Limb (tissue), 2 donors: Measurements from ENCODE around the gene MAP3K12.
"Not testable (repeated sequence)": the region's sequence is repeated elsewhere in the genome, so short reads cannot be mapped to it uniquely, and the experiment has no call there.

Experiments used
- DNase-seq, 2 donors: peaks; one replicate each; pipeline ENCODE4 v3.0.0-alpha.2; 2016; ENCODE audit errors: extremely low spot score in 2 of 2

Gene MAP3K12

DNA sequence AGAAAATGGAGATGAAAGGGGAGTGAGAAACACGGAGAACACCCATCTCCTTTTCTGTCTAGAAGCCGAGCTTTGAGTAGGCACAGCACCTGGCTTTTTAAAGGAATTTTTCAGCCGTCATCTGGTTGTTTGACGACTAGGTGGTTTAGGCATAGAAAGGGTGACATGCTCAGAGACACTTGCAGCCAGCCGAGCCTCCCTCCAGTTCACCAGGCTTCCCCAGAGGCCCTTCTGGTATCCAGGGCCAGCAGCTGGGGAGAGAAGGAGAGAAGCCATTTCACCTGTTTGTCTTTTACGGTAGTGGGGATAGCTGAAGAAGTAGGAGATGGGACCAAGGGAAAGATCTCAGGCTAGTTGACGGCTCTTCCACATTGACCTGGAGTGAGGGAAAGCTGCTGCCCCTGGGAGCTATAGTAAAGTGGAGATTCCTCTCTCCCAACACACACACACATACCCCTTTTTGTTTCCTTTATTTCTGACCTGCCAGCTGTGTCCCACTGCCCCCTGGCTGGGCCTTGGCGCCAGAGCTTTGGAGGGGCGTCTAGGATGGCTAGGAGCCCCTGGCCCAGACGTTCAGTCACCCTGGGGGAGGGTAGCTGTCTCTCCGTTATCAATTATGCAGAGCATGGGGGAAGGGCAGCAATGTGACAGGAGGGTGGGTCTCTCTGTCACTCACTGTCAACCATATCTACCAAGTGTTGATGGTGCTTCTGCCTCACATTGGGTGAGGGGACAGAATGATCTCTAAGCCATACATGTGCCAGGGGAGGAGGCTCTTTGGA is 5.5 kb downstream of the MAP3K12 start:
- no peak for DNase-seq

DNA sequence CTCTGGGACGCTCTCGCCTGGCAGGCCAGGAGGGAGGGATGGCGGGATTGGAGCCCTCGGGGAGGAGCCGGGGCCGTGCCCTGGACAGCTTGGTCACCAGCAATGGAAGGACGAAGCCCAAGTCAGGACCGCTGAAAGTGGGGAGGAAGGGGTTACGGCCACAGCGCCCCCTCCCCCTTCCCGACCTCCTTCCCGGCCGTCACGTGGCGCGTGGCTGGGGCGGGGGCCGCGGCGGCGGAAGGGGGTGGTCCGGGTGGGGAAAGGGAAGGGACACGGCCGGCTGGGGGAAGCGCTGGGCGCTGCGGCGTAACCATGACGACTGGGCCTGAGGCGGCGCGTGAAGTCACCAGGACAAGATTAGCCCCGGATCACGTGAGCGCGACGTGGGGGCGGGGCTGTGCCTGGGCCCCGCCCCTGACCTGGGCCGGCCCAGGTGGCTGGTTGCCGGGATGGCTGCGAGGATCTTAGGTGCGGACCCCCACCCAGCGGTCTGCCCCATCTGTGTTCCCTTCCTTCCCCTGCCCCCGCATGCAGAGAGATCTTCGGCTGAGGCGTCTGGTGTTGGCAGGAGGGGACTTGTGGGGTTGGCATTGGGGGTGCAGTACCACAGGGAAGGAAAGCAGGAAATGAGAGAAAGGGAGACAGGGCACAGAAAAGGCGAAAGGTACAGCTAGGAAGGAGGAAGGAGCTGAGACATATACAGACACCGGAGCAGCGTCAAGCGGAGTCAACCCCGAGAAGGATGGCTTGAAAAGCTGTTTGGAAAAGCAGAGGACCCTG is 6.2 kb downstream of the MAP3K12 start:
- peak; percentile 96 to 98 for DNase-seq

DNA sequence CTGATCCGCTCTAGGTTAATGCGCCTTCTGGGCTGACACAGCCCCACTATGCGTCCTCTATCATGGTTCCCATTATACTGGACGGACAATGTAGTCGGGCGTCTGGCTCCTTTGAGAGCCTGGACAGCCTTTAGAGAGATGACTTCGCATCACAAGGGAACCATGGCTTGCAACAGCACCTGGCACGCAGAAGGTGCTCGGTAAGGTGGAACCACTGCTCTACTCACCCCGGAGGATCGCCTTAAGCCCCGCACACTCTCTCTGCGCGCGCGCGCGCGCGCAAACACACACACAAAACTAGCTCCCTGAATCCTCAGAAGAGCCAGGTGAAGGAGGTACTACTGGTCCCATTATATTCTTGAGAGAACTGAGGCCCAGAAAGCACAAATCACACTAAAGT is 7.1 kb downstream of the MAP3K12 start:
- DNase-seq: no peak

DNA sequence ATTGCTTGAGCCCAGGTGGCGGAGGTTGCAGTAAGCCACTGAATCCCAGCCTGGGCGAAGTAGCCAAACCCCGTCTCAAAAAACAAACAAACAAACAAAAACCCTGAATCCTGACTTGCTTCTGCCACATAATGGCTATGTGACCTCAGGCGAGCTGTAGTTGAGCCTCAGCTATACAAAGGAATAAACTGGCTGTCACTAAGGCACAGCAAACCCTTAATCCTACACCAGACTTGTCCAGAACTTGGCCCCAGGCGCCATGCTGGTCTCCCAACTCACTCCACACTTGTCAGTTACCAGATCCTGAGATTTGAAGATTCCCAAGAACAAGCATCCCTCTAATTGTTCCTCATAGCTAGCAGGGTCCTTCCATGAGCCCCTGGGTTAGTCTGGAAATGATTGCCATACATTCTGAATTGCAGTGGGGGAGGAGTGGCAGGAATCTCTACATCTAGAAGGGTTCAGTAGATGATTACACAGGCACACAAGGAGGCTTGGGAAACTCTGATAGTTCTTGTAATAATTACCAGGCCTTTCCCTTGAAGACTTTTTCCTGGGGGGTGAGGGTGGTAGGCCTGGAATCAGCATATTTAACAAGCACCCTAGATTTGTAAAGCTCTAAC is 9.9 kb downstream of the MAP3K12 start:
- DNase-seq: no peak

DNA sequence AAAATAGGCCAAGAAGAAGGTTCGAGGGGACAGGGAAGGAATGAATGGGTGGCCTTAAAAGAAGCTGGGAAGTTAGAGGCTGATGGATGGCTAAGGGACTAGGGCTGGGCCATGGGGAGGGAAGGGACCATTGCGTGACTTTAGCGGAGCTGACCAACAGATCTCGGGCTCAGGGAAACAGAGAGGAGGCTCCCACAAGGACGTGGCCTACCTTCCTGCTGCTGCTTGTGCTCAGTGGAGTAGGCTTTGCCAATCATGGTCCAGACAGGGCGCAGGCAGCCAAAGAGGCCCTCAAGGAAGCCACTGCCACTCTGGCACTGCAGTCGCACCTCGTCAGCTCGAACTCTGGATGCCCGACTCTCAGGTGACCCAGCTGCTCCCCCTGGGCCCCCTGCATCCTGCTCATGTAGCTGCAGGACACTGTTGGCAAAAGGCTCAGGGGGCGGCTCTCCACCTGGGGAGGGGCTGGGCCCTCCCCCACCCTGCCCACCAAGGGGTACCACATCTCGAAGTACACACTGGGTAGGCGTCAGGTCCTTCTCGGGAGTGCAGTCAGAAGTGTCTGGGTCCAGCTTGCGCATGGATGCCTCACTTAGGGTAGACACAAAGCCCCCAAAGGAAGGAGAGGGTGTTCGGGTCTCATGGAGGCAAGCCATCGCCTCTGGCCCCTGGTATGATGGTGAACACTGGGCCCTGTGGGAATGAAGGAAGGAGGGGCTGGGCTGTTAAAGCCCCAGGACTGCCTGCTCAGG is 12.3 kb downstream of the MAP3K12 start:
- DNase-seq: no peak

GRCh38 chr12:53485955-53486735 is 13.1 kb downstream of the MAP3K12 start:
- DNase-seq: no peak

DNA sequence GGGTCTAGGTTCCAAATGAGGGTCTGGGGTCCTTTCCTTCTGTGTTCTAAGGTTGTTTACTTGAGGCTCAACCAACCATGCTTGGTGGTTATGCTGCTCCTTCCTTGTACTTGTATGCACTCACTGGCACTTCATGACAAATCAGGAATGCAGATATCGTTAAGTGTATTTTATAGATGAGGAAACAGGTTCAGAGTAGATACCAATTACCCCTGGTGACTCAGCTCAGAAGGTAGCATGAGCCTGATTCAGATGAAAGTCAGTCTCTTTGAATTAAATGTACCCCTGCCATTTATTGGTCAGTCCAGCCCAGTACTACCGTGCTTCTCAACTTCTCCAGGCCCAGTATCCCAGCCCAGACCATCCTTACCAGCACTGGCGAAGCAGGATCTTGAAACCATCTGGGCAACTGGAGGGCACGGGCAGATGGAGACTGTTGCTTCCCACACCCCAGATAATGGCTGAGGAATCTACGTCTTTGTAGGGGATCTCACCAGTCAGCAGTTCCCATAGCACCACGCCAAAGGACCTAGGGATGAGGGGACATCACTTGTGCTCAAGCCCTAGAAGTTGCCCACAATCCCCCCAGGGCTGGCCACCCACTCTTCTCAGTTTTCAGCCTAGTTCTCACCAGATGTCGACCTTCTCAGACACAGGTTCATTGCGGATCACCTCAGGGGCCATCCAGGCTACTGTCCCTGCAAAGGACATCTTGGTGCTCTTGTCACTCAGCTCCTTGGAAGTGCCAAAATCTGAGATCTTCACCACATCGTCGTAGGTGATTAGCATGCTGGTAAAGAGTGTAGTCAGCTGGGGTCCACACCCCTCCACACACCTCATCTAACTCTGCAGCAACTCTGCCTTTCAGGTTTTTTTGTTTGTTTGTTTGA is 14.3 kb downstream of the MAP3K12 start:
- DNase-seq: no peak

- no peak for DNase-seq
Measured at GRCh38 chr12:53483979-53484377, 15.3 kb downstream of the MAP3K12 start.

DNA sequence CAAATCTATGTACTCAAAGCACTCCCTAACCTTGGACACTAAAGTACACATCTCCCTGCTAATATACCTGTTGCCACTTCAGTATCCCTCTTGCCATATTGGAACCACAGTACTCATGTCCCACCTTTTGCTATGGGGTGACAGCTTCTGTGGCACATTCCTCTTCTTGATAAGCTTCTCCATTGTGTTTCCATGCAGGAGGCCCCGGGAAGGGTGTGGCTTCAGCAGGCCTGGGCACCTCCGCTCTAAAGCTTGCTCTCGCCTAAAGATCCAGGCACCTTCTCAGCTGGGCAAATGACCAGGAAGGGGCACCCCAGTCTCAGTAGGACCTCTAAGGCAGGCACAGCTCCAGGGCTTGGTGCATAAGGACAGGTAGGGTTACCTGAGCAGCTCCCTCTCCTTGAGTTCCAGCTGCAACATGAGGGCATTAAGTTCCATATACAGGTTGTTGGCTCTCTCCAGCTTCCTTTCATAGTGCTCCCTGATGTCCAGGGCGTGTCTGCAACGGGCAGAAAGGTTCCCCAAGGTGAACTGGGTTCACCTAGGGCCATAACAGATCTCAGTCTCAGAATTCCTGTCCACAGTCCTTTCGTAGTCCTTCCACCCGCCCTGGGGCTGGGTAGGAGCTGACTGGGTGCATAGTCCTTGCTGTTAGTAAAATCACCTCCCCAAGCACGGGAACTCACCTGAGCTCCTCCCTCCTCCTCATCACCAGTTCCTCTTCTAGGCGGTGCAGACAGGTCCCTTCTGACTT is 15.9 kb downstream of the MAP3K12 start:
- no peak for DNase-seq

DNA sequence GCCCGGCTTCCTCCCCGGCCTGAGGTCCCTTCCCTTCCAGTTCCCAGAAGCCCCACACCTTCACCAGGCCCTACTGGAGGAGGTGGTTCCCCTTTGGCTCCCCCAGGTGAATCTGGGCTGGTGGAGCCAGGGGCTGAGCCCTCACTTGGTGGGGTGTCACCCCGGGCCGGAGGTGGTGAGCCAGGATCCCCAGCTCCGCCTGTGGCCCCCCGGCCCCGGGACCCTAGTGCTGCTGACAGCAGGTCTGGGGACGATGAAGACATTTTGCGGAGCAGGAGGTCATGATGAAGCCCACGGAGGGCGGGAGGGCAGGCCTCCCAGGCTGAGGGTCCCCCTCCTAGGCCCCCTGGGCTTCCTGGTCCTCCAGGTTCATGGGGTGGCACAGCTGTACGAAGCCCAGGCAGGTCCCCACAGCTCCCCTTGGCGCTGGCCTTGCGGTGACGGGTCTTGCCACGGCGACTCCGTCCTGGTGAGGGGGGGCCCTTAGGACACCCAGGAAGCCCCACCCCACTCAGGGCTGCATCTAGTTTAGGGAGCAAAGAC is 16.6 kb downstream of the MAP3K12 start:
- DNase-seq: no peak

DNA sequence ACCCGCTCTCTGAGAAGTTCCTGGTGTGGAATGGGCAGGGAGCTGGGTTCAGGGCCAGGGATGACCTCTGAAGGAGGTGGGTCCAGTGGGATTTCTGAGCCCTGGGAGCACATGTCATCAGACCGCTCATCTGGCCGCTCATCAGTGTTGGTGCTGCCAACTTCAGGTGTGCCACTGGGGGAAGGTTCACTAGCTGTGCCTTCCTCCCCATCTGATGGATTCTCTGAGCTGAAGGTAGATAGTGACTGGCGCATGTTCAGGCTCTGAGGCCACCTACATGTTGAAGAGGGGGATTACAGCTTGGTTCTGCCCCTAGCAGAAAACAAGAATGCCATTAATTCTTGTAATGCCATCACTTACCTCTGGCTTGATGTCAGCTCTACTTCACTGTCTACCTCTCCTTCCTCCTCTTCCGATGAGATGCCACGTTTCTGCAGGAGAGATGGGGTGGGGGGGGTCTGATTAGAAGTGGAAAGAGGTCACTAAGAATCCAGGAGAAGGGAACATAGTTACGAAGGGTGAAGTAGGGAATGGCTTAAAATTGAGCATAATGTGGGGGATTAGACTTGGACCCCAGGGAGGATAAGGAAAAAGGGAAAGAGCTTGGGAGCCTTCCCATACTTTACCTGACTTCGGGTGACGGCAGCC is 17.2 kb downstream of the MAP3K12 start:
- no peak for DNase-seq

GRCh38 chr12:53481458-53481857 is 17.8 kb downstream of the MAP3K12 start:
- DNase-seq: not testable (repeated sequence)

DNA sequence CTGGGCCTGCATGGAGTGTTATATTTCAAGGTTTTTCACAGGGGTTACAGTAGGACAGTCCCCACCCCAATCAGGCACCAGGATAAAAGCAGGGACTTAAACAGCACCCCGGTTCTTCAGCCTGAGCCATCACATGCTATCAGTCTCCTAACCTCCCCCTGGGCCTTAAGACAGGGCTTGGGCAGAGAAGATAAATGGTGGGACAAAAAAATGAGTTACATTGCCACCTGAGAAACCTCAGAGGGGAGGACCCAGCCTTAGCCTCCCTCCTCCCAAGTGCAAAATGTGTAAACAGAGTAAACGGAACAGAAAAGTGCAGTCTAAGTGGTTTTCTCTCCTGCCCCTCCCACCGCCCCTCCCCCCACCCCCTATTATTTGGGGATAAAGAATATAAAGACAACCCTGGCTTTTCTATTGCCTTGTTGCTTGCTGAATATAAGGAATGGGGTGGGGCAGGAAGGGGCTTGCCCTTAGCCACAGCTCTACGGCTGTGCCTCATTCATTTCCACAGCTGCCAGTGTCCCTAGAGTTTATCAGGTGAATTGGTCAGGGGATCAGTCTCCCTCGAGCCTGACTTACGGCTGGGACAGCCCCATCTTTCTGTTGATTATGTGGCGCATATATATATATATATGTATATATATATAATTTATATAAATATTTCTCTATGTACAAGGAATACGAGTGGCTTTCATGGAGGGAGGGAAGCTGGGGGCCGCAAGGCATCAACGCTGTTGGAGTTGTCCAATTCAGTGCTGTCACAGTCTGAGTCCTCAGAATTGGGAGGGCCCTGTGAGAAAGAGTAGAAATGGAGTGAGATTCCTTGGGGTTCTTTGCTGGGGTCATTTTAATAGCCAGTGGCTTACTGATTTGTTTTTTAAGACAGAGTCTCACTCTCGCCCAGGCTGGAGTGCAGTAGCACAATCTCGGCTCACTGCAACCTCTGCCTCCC is 18.5 kb downstream of the MAP3K12 start:
- DNase-seq: no peak

DNA sequence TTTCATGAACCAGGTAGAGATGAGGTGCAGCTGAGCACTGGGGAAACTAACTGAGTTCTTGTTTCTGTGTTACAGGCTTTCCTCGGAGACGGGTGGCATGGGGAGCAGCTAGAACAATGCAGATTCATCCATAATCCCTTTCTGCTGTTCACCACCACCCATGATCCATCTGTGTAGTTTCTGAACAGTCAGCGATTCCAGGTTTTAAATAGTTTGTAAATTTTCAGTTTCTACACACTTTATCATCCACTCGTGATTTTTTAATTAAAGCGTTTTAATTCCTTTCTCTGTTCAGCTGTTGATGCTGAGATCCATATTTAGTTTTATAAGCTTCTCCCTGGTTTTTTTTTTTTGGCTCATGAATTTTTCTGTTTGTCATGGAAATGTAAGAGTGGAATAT is 19.9 kb downstream of the MAP3K12 start:
- DNase-seq: no peak

- DNase-seq: no peak
Measured at GRCh38 chr12:53478865-53479264, 20.4 kb downstream of the MAP3K12 start.

DNA sequence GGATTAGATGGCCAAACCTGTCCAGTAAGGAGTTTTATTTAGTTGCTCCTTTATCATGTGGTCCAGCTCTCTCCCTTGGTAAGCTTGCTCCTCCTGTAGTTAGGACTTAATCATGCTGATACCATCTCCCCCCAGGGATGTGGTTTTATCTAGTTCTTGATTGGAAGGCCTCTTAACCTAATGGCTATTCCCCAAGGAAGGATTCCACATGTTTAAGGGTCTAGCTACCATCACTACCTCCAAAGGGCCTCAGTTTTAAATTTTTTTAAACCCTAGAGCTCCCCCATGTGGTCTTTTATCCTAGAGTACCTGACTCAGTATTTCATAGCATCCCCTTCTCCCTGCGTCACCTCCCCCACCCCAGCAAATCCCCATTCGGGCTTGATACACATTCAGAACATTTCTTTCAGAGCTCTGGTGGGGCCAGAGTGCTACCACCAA is 22.5 kb downstream of the MAP3K12 start:
- no peak for DNase-seq

- DNase-seq: no peak
Measured at GRCh38 chr12:53474819-53475218, 24.4 kb downstream of the MAP3K12 start.
